Ascending aorta (tissue), 2 donors: Measurements from ENCODE around the gene GFOD1. TPM values are rescaled to one million over a fixed set of nuclear protein-coding genes. Genes with fewer than 3 reads are reported as not detected.

ENCODE experiments used
- DNase-seq, 2 donors: peaks; one replicate each; pipeline ENCODE4 v3.0.0-alpha.2; 2019; ENCODE audit warnings: low spot score in 2 of 2
- H3K27ac ChIP-seq, 2 donors: fragments of 200-600 bp; sonication (generic); one replicate each; pipeline ENCODE4 v1.5.1; 2016 to 2017; ENCODE audit warnings: mild to moderate bottlenecking in 1 of 2
- H3K27me3 ChIP-seq: fragments of 200-600 bp; sonication (generic); one replicate; pipeline ENCODE4 v1.5.1; 2017
- H3K36me3 ChIP-seq, 2 donors: fragments of 200-600 bp; sonication (generic); one replicate each; pipeline ENCODE4 v1.5.1; 2016
- H3K4me1 ChIP-seq, 2 donors: fragments of 200-600 bp; sonication (generic); one replicate each; pipeline ENCODE4 v1.5.1; 2016 to 2017; ENCODE audit warnings: mild to moderate bottlenecking in 1 of 2
- H3K4me3 ChIP-seq, 2 donors: fragments of 200-600 bp; sonication (generic); one replicate each; pipeline ENCODE4 v1.5.1; 2016 to 2017; ENCODE audit warnings: mild to moderate bottlenecking in 1 of 2
- H3K9me3 ChIP-seq, 2 donors: fragments of 200-600 bp; sonication (generic); one replicate each; pipeline ENCODE4 v1.5.1; 2016
- intact Hi-C: fragments of 100-400 bp; cut with DNase I; formaldehyde crosslinking; loops from one replicate; pipeline ENCODE4 v1.15.1; 2023
- total RNA-seq: library from RNA; depleted of rRNA; stranded (reverse); fragments of >200 nt; gene quantifications from one replicate; pipeline ENCODE4 v1.1.0, GENCODE V29; 2016
- TF ChIP-seq, protein P1 (sequence below), 3 experiments: fragments of 200-600 bp in 2 of 3; fragments of 450-650 bp in 1 of 3; sonication (generic) in 2 of 3; IDR thresholded peaks; one replicate each; pipeline ENCODE4 v1.5.1; 2016 to 2019; ENCODE audit warnings: antibody characterized with exemption in 3 of 3, mild to moderate bottlenecking in 1 of 3, moderate library complexity in 1 of 3

The GFOD1 gene
- total RNA-seq, 1 donor from 2014 or later = 28.7 TPM

DNA sequence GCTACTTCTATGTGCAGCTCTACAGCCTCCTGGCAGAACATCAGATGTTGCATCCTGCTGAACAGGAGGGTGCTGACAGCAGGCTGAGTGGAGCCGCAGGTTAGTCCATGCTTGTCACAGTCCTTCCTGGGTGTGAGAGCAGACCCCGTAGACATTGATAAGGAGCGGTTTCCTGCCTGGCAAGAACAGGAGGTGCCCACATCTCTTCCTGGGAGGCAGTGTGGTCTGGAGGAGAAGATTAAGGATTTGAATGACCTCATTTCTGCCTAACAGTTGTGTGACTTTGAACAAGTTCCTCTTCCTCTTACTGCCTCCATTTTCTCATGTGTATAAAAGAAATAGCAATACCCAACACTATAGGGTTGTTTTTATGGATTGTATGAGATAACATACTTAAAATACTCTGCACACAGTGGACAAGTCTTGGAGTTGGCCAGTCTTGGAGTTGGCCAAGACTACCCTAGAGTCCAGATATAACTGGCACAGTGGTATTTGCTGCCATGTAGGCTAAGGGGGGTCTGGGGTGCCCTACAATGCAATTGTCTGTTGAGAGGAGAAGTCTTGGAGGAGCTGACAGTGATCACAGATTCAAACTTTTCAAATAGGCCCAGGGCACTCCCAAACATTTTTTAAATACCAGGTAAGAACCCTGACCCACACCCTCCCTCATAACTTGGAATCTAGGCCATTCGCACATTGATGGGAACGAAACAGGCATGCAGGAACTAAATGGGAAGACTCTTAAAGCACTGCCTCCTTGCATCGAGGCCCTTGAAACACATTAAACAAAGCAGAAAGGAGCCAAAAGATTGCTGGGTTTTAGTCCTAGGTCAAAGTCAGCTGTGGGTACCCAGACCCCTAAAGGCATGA lies 126.5 kb downstream of the GFOD1 start:
- H3K27ac ChIP-seq = no peak overlapping the region
- intact Hi-C loops = no loop called here

DNA sequence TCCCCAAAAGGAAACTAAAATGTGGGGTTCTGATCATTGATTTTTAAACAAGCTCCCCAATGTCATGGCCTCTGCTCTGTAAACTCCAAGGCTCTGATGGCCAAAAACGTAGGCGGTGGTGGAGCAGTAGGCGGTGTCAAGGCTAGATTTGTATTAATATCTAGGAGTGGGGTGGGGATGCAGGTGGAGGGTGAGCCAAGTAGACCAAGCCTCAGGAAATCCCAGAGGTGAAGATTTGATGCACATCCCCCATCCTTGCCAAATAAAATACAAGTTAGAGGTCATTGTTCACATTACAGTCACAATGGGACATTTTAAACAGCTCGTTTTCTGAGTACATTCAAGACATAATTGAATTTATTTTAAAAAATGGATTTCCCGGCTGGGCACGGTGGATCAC lies 128.1 kb downstream of the GFOD1 start:
- Histone ChIP-seq H3K36me3 (no peaks in the 10 kb centered on the region), H3K4me3 (no peak overlapping the region), H3K9me3 (no peaks in the 10 kb centered on the region), H3K27me3 (no peaks in the 10 kb centered on the region), H3K4me1 (no peaks in the 10 kb centered on the region), H3K27ac (no peak overlapping the region)
- no peak for DNase-seq
- intact Hi-C loops = no loop called here
- TF ChIP-seq, protein P1, sequence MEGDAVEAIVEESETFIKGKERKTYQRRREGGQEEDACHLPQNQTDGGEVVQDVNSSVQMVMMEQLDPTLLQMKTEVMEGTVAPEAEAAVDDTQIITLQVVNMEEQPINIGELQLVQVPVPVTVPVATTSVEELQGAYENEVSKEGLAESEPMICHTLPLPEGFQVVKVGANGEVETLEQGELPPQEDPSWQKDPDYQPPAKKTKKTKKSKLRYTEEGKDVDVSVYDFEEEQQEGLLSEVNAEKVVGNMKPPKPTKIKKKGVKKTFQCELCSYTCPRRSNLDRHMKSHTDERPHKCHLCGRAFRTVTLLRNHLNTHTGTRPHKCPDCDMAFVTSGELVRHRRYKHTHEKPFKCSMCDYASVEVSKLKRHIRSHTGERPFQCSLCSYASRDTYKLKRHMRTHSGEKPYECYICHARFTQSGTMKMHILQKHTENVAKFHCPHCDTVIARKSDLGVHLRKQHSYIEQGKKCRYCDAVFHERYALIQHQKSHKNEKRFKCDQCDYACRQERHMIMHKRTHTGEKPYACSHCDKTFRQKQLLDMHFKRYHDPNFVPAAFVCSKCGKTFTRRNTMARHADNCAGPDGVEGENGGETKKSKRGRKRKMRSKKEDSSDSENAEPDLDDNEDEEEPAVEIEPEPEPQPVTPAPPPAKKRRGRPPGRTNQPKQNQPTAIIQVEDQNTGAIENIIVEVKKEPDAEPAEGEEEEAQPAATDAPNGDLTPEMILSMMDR (IDR thresholded peaks at IDR 0.05) = no peak

More for the DNA sequence above, 126.5 kb downstream of the GFOD1 start:
- Histone ChIP-seq H3K4me3 (no peak overlapping the region), H3K9me3 (no peaks in the 10 kb centered on the region), H3K36me3 (peaks cover 0 to 11% of the 10 kb centered on the region in 2 donors), H3K27me3 (no peaks in the 10 kb centered on the region), H3K4me1 (no peaks in the 10 kb centered on the region)
- no peak for DNase-seq
- TF ChIP-seq, protein P1 (IDR thresholded peaks at IDR 0.05) = no peak

DNA sequence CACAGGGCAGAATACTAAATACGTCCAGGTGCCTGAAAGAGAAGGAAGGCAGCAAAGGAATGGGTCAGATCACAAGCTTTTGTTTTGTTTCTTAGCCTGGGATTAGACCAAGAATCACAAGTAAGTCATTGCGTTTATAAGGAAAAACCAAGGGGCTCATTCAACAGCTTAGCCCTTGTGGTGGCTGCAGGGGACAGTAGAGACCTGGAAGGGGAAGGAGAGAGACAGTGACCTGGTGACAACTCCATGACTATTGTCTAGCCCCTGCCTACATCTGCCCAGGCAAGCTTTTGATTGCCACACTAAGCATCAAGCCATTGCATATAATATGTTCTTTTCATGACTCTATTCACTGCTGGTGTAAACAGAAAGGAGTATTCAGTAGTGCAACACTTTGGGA lies 128.9 kb downstream of the GFOD1 start:
- intact Hi-C loops = no loop called here
- TF ChIP-seq, protein P1 (IDR thresholded peaks at IDR 0.05) = no peak
- H3K27ac ChIP-seq = no peak overlapping the region

DNA sequence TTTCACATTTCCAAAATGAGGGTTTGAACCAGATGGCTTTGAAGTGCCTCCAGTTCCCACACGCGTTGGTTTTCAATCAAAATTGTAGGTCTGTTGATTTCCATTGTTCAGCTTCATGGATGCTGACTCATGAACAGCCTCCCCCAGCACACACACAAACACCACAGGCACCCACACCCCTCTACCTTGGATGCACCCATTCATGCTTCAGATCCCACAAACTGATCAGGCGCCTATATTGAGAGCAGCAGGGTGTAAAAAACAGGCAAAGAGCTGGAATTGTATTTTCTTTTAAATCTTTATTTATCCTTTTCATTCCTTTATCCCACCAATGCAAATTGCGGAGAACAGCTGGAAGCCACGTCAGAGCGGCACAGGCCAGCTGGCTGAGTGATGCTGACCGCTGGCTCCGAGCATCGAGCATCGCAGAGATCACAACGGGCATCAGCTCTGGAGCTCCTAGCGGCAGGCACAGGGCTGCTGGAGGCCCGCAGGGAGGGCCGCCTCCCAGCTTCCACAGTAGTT lies 129.8 kb downstream of the GFOD1 start:
- Histone ChIP-seq H3K36me3 (no peaks in the 10 kb centered on the region), H3K27me3 (no peaks in the 10 kb centered on the region), H3K27ac (no peak overlapping the region), H3K4me3 (no peak overlapping the region), H3K9me3 (no peaks in the 10 kb centered on the region), H3K4me1 (no peaks in the 10 kb centered on the region)
- DNase-seq = no peak
- TF ChIP-seq, protein P1 (IDR thresholded peaks at IDR 0.05) = no peak
- intact Hi-C loops = no loop called here

More for the DNA sequence above, 128.9 kb downstream of the GFOD1 start:
- Histone ChIP-seq H3K4me3 (no peak overlapping the region), H3K27me3 (no peaks in the 10 kb centered on the region), H3K9me3 (no peaks in the 10 kb centered on the region), H3K4me1 (no peaks in the 10 kb centered on the region), H3K36me3 (no peaks in the 10 kb centered on the region)
- DNase-seq = no peak

DNA sequence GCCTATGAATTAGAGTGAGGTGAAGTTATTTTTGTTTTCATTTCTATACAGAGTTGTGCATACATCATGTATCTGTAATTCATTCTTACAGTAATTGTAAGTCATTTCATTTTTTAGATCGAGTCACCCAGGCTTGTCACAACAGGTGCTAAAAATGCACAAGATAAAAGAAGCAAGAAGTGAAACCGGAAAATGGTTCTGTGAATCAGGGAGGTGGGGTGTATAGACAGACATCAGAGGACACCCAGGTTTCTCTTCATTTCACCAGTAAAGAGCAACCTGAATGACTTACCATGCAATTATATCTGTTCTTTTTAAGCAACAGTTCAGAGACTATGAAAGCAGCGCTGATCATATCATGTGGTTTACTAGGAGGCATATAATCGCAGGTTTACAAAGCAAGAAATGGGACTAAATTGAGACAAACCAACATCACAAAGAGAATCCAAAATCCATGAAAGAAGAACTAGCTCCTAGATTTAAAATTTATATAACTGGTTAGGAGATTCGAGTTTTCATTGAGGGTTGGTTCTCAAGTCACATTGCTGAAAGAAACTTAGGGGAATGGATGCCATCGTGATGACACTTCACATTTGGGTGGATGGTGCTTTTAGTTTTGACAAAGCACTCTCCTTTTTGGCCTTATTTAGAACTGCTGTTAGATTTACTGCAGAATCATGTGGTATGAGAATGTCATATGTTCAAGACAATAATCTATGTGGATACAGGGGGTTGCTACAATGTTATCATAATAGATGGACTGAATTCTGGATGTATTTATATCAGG lies 131.2 kb downstream of the GFOD1 start:
- Histone ChIP-seq H3K36me3 (no peaks in the 10 kb centered on the region), H3K27ac (no peak overlapping the region), H3K4me3 (no peak overlapping the region), H3K4me1 (no peaks in the 10 kb centered on the region), H3K27me3 (no peaks in the 10 kb centered on the region), H3K9me3 (no peaks in the 10 kb centered on the region)
- intact Hi-C loops = no loop called here
- DNase-seq = no peak
- TF ChIP-seq, protein P1 (IDR thresholded peaks at IDR 0.05) = no peak
